Smooth muscle cell of trachea (primary cell): ENCODE measurements around the gene OR9K2. TPM values are rescaled to one million over a fixed set of nuclear protein-coding genes. Genes with fewer than 3 reads are reported as not detected.

Experiments used
- total RNA-seq: library from RNA; depleted of rRNA; stranded (reverse); fragments of >200 nt; gene quantifications from 2 replicates; pipeline ENCODE4 v1.2.1, GENCODE V29; 2014

OR9K2 gene
- total RNA-seq = not detected in 2 replicates

GRCh38 chr12:55126106-55126505 is at the start of gene OR9K2:
Gene OR9K2, plus strand, starts transcription at chr12:55126406. Its CDS starts 3,429 bp downstream, at chr12:55129835.

Other genes with a start within 250 kb of the OR9K2 start
- gene TESPA1, start 141.6 kb upstream of the OR9K2 start, total RNA-seq = not detected in 2 replicates
- gene NEUROD4, start 106.4 kb upstream of the OR9K2 start, total RNA-seq = not detected in 2 replicates
- gene OR10A7, start 94.6 kb downstream of the OR9K2 start, total RNA-seq = not detected in 2 replicates
- gene OR6C74, start 118.2 kb downstream of the OR9K2 start, total RNA-seq = not detected in 2 replicates
- gene OR6C6, start 170.2 kb downstream of the OR9K2 start, total RNA-seq = not detected in 2 replicates
- gene OR6C1, start 187.9 kb downstream of the OR9K2 start, total RNA-seq = not detected in 2 replicates
- not detected in 2 replicates for gene OR6C3, start 204.3 kb downstream of the OR9K2 start, total RNA-seq
- gene OR6C75, start 236.6 kb downstream of the OR9K2 start, total RNA-seq = not detected in 2 replicates